A673 (cell line): ENCODE data around the gene PTGES. TPM values are rescaled to one million over a fixed set of nuclear protein-coding genes. Genes with fewer than 3 reads are reported as not detected.

Source experiments
- BruUV-seq: library from RNA; stranded (reverse); fragments of 400-500 nt; replicated peaks from 2 replicates; lab custom pipeline; 2021; lab: Mats Ljungman, UMichigan
- CTCF ChIA-PET: fragments of 300-600 bp; sonication (Branson Sonifier 250); formaldehyde crosslinking; loops from one replicate; lab custom pipeline; 2022; ENCODE audit warnings: antibody characterized with exemption; lab: Charles Lee
- POLR2A ChIA-PET: fragments of 300-600 bp; sonication (Branson Sonifier 250); formaldehyde crosslinking; loops from one replicate; lab custom pipeline; 2022; ENCODE audit warnings: antibody characterized with exemption; ENCODE audit not compliant: low non-redundant PET; lab: Charles Lee
- DNase-seq: peaks from one replicate; pipeline ENCODE4 v3.0.0-alpha.2; 2015; ENCODE audit warnings: low spot score
- H3K27ac ChIP-seq: fragments of 200-600 bp; sonication (generic); 2 replicates; pipeline ENCODE4 v1.5.1; 2016; ENCODE audit warnings: mixed run types, low read depth, mild to moderate bottlenecking, mixed read lengths, antibody characterized with exemption, low read length; ENCODE audit not compliant: poor library complexity, severe bottlenecking
- H3K27me3 ChIP-seq: fragments of 200-600 bp; sonication (generic); replicated peaks from 2 replicates; pipeline ENCODE4 v1.6.1; 2017; ENCODE audit warnings: mixed run types, low read depth, mild to moderate bottlenecking, mixed read lengths, antibody characterized with exemption, low read length; ENCODE audit not compliant: insufficient read depth, poor library complexity
- H3K36me3 ChIP-seq: fragments of 200-600 bp; sonication (generic); 2 replicates; pipeline ENCODE4 v1.6.1; 2016; ENCODE audit warnings: mixed run types, mild to moderate bottlenecking, mixed read lengths, antibody characterized with exemption, low read length; ENCODE audit not compliant: insufficient read depth, poor library complexity, severe bottlenecking
- H3K4me1 ChIP-seq: fragments of 200-600 bp; sonication (generic); 2 replicates; pipeline ENCODE4 v1.6.1; 2017; ENCODE audit warnings: mixed run types, mild to moderate bottlenecking, mixed read lengths, antibody characterized with exemption, low read length; ENCODE audit not compliant: insufficient read depth, poor library complexity, severe bottlenecking
- H3K4me3 ChIP-seq: fragments of 200-600 bp; sonication (generic); 2 replicates; pipeline ENCODE4 v1.5.1; 2016; ENCODE audit warnings: low read depth, mixed run types, mild to moderate bottlenecking, mixed read lengths, low read length; ENCODE audit not compliant: poor library complexity, severe bottlenecking
- H3K9me3 ChIP-seq: fragments of 200-600 bp; sonication (generic); 2 replicates; pipeline ENCODE4 v1.6.1; 2016; ENCODE audit warnings: mixed run types, low read depth, mild to moderate bottlenecking, mixed read lengths, antibody characterized with exemption, low read length; ENCODE audit not compliant: poor library complexity, severe bottlenecking
- EZH2 ChIP-seq: fragments of 200-600 bp; sonication (generic); IDR thresholded peaks from 2 replicates; pipeline ENCODE4 v1.6.1; 2017; ENCODE audit warnings: borderline replicate concordance, low read depth, mild to moderate bottlenecking, mixed read lengths, antibody characterized with exemption, low read length; ENCODE audit not compliant: poor library complexity, severe bottlenecking
- intact Hi-C: fragments of 100-400 bp; cut with micrococcal nuclease; formaldehyde crosslinking; loops from one replicate; pipeline ENCODE4 v1.10.0; 2022; ENCODE audit not compliant: unreplicated experiment
- total RNA-seq: library from RNA; stranded (reverse); gene quantifications from 2 replicates; pipeline ENCODE4 v1.2.3, GENCODE V29; 2021
- TF ChIP-seq, protein P1 (sequence below): fragments of 300-800, 200-600 bp; sonication (generic); conservative IDR thresholded peaks from 2 replicates; pipeline ENCODE4 v1.5.1; 2017; ENCODE audit warnings: low read depth, mild to moderate bottlenecking, antibody characterized with exemption, low read length, moderate library complexity, mixed read lengths

Gene PTGES
- total RNA-seq, 1 experiment from 2014 or later = 0.80 TPM

DNA sequence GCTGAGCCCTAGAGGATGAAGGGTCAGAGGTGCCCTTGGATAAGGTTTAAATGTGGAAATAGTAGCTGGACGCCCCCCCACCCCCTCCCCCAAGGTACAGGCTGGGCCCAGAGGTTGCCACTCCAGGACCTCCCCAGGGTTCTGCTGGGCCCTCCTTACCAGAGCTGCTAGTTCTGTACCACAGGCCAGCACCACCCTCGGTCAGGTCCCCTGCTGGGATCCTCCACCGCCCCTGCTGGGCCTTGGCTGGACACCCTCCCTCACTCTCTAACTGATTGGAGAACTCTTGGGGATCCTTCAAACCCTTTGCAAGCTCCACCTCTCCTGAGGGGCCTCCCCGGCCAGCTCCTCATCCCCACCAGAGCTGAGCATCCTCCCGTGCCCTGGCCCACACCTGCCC is 34.9 kb downstream of the PTGES start:
- H3K27ac ChIP-seq = no peak overlapping the region
- no peak for TF ChIP-seq EZH2
- TF ChIP-seq, protein P1, sequence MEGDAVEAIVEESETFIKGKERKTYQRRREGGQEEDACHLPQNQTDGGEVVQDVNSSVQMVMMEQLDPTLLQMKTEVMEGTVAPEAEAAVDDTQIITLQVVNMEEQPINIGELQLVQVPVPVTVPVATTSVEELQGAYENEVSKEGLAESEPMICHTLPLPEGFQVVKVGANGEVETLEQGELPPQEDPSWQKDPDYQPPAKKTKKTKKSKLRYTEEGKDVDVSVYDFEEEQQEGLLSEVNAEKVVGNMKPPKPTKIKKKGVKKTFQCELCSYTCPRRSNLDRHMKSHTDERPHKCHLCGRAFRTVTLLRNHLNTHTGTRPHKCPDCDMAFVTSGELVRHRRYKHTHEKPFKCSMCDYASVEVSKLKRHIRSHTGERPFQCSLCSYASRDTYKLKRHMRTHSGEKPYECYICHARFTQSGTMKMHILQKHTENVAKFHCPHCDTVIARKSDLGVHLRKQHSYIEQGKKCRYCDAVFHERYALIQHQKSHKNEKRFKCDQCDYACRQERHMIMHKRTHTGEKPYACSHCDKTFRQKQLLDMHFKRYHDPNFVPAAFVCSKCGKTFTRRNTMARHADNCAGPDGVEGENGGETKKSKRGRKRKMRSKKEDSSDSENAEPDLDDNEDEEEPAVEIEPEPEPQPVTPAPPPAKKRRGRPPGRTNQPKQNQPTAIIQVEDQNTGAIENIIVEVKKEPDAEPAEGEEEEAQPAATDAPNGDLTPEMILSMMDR = no peak
- peaks cover 9% of the 10 kb centered on the region for H3K4me1 ChIP-seq
- no peaks in the 10 kb centered on the region for H3K9me3 ChIP-seq
- CTCF ChIA-PET = interaction anchor here (0.6 kb wide), 1 partner anchor 66 kb away, joined by 5 read pairs; no protein-coding TSS in a partner anchor
- POLR2A ChIA-PET = no interaction called here
- H3K4me3 ChIP-seq = no peak overlapping the region
- no TSS peak for BruUV-seq
- no peaks in the 10 kb centered on the region for H3K27me3 ChIP-seq
- H3K36me3 ChIP-seq = no peaks in the 10 kb centered on the region
- DNase-seq = no peak
- intact Hi-C loops = no loop called here

- H3K4me3 ChIP-seq = no peak overlapping the region
- DNase-seq = no peak
- no peak overlapping the region for H3K27ac ChIP-seq
- TF ChIP-seq EZH2 = no peak
- ChIA-PET POLR2A (no interaction called here), CTCF (no interaction called here)
- intact Hi-C loops = no loop called here
- BruUV-seq = no TSS peak
- H3K36me3 ChIP-seq = no peaks in the 10 kb centered on the region
- no peaks in the 10 kb centered on the region for H3K9me3 ChIP-seq
- peaks cover 24% of the 10 kb centered on the region for H3K4me1 ChIP-seq
- H3K27me3 ChIP-seq = no peaks in the 10 kb centered on the region
These were observed 36.8 kb downstream of the PTGES start for GRCh38 chr9:129716091-129716490.

DNA sequence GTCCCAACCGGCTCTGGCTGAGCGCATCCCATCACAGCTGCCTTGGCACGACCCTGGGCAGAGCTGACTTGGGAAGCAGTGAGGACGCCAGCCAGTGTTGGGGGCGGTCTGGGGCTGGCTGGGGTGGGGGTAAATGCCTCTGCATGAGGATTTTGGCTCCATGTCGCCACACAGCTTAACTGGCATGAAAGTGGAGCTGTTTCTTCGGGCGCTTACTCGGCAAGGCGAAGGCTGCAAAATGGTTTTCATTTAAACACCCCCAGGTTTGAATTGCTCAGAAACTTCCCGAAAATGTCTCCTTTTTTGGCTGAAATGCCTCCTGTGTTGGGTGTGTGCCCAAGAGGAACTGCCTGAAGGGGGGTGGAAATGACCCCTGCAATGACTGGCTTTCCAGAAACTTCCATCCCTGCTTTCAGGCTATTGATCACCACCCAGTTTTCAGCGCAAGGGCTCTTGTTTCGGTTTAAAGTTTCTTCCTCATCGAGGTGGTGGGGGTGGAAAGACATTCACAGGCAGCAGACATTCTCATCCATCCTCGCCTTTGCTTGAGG is 38.3 kb downstream of the PTGES start:
- H3K27ac ChIP-seq = peak overlapping the region; percentile 2
- no peaks in the 10 kb centered on the region for H3K9me3 ChIP-seq
- TF ChIP-seq, protein P1 = no peak
- TF ChIP-seq EZH2 = no peak
- H3K27me3 ChIP-seq = no peaks in the 10 kb centered on the region
- intact Hi-C loops = no loop called here
- H3K4me1 ChIP-seq = peaks cover 34% of the 10 kb centered on the region
- H3K36me3 ChIP-seq = no peaks in the 10 kb centered on the region
- BruUV-seq = no TSS peak
- H3K4me3 ChIP-seq = no peak overlapping the region
- no peak for DNase-seq
- ChIA-PET POLR2A (interaction anchor here (0.7 kb wide), 1 partner anchor 37 kb away, joined by 3 read pairs; no protein-coding TSS in a partner anchor), CTCF (no interaction called here)

DNA sequence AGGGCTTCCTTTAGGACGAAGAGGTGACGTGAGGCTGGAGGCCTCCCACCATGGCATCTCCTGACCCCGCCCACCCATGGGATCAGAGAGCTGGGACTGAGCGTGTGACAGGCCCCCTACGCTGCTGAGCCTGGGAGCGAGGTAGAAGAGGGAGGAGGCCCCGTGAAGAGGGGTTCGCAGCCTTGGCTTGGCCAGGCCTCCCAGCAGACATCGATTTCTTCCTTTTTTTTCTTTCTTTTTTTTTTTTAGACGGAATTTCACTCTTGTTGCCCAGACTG is 39.5 kb downstream of the PTGES start:
- Histone ChIP-seq H3K36me3 (no peaks in the 10 kb centered on the region), H3K27ac (no peak overlapping the region), H3K4me3 (no peak overlapping the region), H3K27me3 (no peaks in the 10 kb centered on the region), H3K4me1 (peaks cover 40% of the 10 kb centered on the region), H3K9me3 (no peaks in the 10 kb centered on the region)
- intact Hi-C loops = no loop called here
- no peak for DNase-seq
- TF ChIP-seq, protein P1 = no peak
- no peak for TF ChIP-seq EZH2
- no TSS peak for BruUV-seq
- CTCF ChIA-PET = interaction anchor here (0.6 kb wide), 1 partner anchor 15 kb away, joined by 15 read pairs; no protein-coding TSS in a partner anchor
- POLR2A ChIA-PET = no interaction called here
